MM.1S (cell line): ENCODE measurements around the gene TMEM45A.

ENCODE experiments used
- DNase-seq: peaks from one replicate; pipeline ENCODE4 v3.0.0-alpha.2; 2015
- H2AFZ ChIP-seq: fragments of 300-600 bp; sonication (generic); 2 replicates; pipeline ENCODE4 v1.6.0; 2016; ENCODE audit warnings: antibody characterized with exemption, low read length
- H3F3A ChIP-seq: fragments of 300-600 bp; sonication (generic); 2 replicates; pipeline ENCODE4 v1.6.1; 2016; ENCODE audit warnings: mild to moderate bottlenecking, antibody characterized with exemption, low read length, moderate library complexity, mixed read lengths; ENCODE audit not compliant: insufficient read depth
- H3K27ac ChIP-seq: fragments of 300-600 bp; sonication (generic); 2 replicates; pipeline ENCODE4 v1.5.1; 2016; ENCODE audit warnings: mild to moderate bottlenecking, low read length
- H3K27me3 ChIP-seq: fragments of 300-600 bp; sonication (generic); replicated peaks from 2 replicates; pipeline ENCODE4 v1.6.0; 2016; ENCODE audit warnings: low read length; ENCODE audit not compliant: insufficient read depth
- H3K36me3 ChIP-seq: fragments of 300-600 bp; sonication (generic); replicated peaks from 2 replicates; pipeline ENCODE4 v1.6.1; 2016; ENCODE audit warnings: mild to moderate bottlenecking, low read length, mixed read lengths; ENCODE audit not compliant: insufficient read depth
- H3K4me1 ChIP-seq: fragments of 300-600 bp; sonication (generic); 2 replicates; pipeline ENCODE4 v1.6.1; 2016; ENCODE audit warnings: low read length, mixed read lengths
- H3K4me2 ChIP-seq: fragments of 300-600 bp; sonication (generic); 2 replicates; pipeline ENCODE4 v1.6.0; 2016; ENCODE audit warnings: low read depth, low read length
- H3K4me3 ChIP-seq: fragments of 300-600 bp; sonication (generic); 2 replicates; pipeline ENCODE4 v1.5.1; 2016; ENCODE audit warnings: low read length, mixed read lengths
- H3K79me2 ChIP-seq: fragments of 300-600 bp; sonication (generic); 2 replicates; pipeline ENCODE4 v1.6.1; 2016; ENCODE audit warnings: mixed run types, low read length, mixed read lengths
- H3K9ac ChIP-seq: fragments of 300-600 bp; sonication (generic); 2 replicates; pipeline ENCODE4 v1.6.1; 2016; ENCODE audit warnings: low read length, mixed read lengths
- H3K9me2 ChIP-seq: fragments of 300-600 bp; sonication (generic); replicated peaks from 2 replicates; pipeline ENCODE4 v1.6.1; 2016; ENCODE audit warnings: mild to moderate bottlenecking, low read length, mixed read lengths; ENCODE audit not compliant: insufficient read depth
- H3K9me3 ChIP-seq: fragments of 300-600 bp; sonication (generic); replicated peaks from 2 replicates; pipeline ENCODE4 v1.6.1; 2016; ENCODE audit warnings: mild to moderate bottlenecking, low read length, mixed read lengths; ENCODE audit not compliant: insufficient read depth
- H4K20me1 ChIP-seq: fragments of 300-600 bp; sonication (generic); 2 replicates; pipeline ENCODE4 v1.6.1; 2016; ENCODE audit warnings: mild to moderate bottlenecking, low read length, moderate library complexity, mixed read lengths; ENCODE audit not compliant: insufficient read depth
- EZH2 ChIP-seq: fragments of 300-600 bp; sonication (generic); optimal IDR thresholded peaks from 2 replicates; pipeline ENCODE3; 2017; ENCODE audit warnings: low read depth, mild to moderate bottlenecking, antibody characterized with exemption, low read length, mixed read lengths
- EZH2phosphoT487 ChIP-seq: fragments of 300-600 bp; sonication (generic); IDR thresholded peaks from 2 replicates; pipeline ENCODE4 v1.6.1; 2018; ENCODE audit warnings: antibody characterized with exemption, low read length
- TF ChIP-seq, protein P1 (sequence below): fragments of 300-600 bp; sonication (generic); IDR thresholded peaks from 2 replicates; pipeline ENCODE4 v1.5.1; 2016; ENCODE audit warnings: antibody characterized with exemption, low read length, mixed read lengths

TMEM45A gene

GRCh38 chr3:100525753-100526612 is 33.6 kb downstream of the TMEM45A start:
- Histone ChIP-seq H3F3A (no peaks in the 10 kb centered on the region), H3K9me3 (no peaks in the 10 kb centered on the region), H3K4me1 (no peaks in the 10 kb centered on the region), H2AFZ (no peak overlapping the region), H3K4me3 (no peak overlapping the region), H3K9ac (no peak overlapping the region), H3K4me2 (no peak overlapping the region), H3K36me3 (no peaks in the 10 kb centered on the region), H3K9me2 (no peaks in the 10 kb centered on the region), H3K27me3 (no peaks in the 10 kb centered on the region), H3K27ac (no peak overlapping the region), H3K79me2 (no peaks in the 10 kb centered on the region), H4K20me1 (no peaks in the 10 kb centered on the region)
- no peak for DNase-seq
- no peak for TF ChIP-seq EZH2
- TF ChIP-seq EZH2phosphoT487: no peak
- TF ChIP-seq, protein P1, sequence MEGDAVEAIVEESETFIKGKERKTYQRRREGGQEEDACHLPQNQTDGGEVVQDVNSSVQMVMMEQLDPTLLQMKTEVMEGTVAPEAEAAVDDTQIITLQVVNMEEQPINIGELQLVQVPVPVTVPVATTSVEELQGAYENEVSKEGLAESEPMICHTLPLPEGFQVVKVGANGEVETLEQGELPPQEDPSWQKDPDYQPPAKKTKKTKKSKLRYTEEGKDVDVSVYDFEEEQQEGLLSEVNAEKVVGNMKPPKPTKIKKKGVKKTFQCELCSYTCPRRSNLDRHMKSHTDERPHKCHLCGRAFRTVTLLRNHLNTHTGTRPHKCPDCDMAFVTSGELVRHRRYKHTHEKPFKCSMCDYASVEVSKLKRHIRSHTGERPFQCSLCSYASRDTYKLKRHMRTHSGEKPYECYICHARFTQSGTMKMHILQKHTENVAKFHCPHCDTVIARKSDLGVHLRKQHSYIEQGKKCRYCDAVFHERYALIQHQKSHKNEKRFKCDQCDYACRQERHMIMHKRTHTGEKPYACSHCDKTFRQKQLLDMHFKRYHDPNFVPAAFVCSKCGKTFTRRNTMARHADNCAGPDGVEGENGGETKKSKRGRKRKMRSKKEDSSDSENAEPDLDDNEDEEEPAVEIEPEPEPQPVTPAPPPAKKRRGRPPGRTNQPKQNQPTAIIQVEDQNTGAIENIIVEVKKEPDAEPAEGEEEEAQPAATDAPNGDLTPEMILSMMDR: no peak

- no peak overlapping the region for H3K4me3 ChIP-seq
- H3F3A ChIP-seq: no peaks in the 10 kb centered on the region
- H3K9me3 ChIP-seq: no peaks in the 10 kb centered on the region
- TF ChIP-seq, protein P1: no peak
- no peak for TF ChIP-seq EZH2phosphoT487
- no peak for TF ChIP-seq EZH2
- H3K27ac ChIP-seq: no peak overlapping the region
- no peaks in the 10 kb centered on the region for H3K79me2 ChIP-seq
- H3K4me1 ChIP-seq: no peaks in the 10 kb centered on the region
- no peak overlapping the region for H3K4me2 ChIP-seq
- no peaks in the 10 kb centered on the region for H3K9me2 ChIP-seq
- no peaks in the 10 kb centered on the region for H3K36me3 ChIP-seq
- no peak overlapping the region for H3K9ac ChIP-seq
- H2AFZ ChIP-seq: no peak overlapping the region
- no peak for DNase-seq
- H4K20me1 ChIP-seq: no peaks in the 10 kb centered on the region
- H3K27me3 ChIP-seq: no peaks in the 10 kb centered on the region
Measured at GRCh38 chr3:100526613-100527346, 34.4 kb downstream of the TMEM45A start.

DNA sequence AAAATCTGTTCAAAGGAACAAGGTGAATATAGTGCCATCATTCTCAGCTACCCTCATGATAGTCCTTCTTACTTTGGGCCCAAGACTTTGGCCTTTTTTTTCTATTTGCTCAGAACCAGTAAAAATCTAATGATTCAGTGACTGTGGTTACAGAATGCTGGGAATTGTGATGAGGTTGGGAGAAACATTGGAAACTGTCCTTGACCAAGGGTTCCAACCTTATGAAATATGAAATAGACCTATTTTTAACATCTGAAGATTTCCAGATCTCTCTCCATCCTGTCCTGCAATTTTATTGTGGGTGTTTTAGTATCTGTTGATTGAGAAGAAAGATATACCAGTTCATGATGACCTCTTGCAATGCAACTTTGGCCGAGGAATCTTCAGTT is 34.9 kb downstream of the TMEM45A start:
- Histone ChIP-seq H3K9me3 (no peaks in the 10 kb centered on the region), H3K27ac (no peak overlapping the region), H3K4me1 (no peaks in the 10 kb centered on the region), H3K79me2 (no peaks in the 10 kb centered on the region), H3K9ac (no peak overlapping the region), H2AFZ (no peak overlapping the region), H3K4me3 (no peak overlapping the region), H3K9me2 (no peaks in the 10 kb centered on the region), H3K4me2 (no peak overlapping the region), H4K20me1 (no peaks in the 10 kb centered on the region), H3K27me3 (no peaks in the 10 kb centered on the region), H3F3A (no peaks in the 10 kb centered on the region), H3K36me3 (no peaks in the 10 kb centered on the region)
- TF ChIP-seq EZH2phosphoT487 (no peak), EZH2 (no peak)
- TF ChIP-seq, protein P1: no peak
- no peak for DNase-seq
